Right atrium auricular region (tissue), 2 donors: ENCODE results near the gene NDE1. TPM values are rescaled to one million over a fixed set of nuclear protein-coding genes. Genes with fewer than 3 reads are reported as not detected.

Experiments used
- DNase-seq: peaks from one replicate; pipeline ENCODE4 v3.0.0-alpha.2; 2019; ENCODE audit warnings: low spot score
- H3K27ac ChIP-seq, 2 donors: fragments of 200-600 bp; sonication (generic); 1 replicate in 1 of 2; 2 replicates in 1 of 2; pipeline ENCODE4 v1.5.1; 2016 to 2019
- H3K27me3 ChIP-seq, 2 donors: fragments of 200-600 bp; sonication (generic); one replicate each; pipeline versions ENCODE4 v1.5.1 to v1.6.0; 2017 to 2019
- H3K36me3 ChIP-seq: fragments of 200-600 bp; sonication (generic); one replicate; pipeline ENCODE4 v1.5.1; 2016
- H3K4me1 ChIP-seq, 2 donors: fragments of 200-600 bp; sonication (generic); one replicate each; pipeline versions ENCODE4 v1.5.1 to v1.6.0; 2017 to 2019
- H3K4me3 ChIP-seq, 2 donors: fragments of 200-600 bp; sonication (generic); 1 replicate in 1 of 2; 2 replicates in 1 of 2; pipeline ENCODE4 v1.5.1; 2017 to 2019; ENCODE audit warnings: mild to moderate bottlenecking in 1 of 2, moderate library complexity in 1 of 2
- H3K9me3 ChIP-seq, 2 donors: fragments of 200-600 bp; sonication (generic); one replicate each; pipeline ENCODE4 v1.5.1; 2019
- CTCF ChIP-seq, 2 donors: fragments of 200-600 bp; sonication (generic); IDR thresholded peaks; one replicate each; pipeline ENCODE4 v1.5.1; 2019; ENCODE audit warnings: antibody characterized with exemption in 2 of 2
- total RNA-seq, 2 donors: library from RNA; depleted of rRNA; stranded (reverse); fragments of >200 nt; gene quantifications; one replicate each; pipeline ENCODE4 v1.1.0, GENCODE V29; 2016

Gene NDE1
- total RNA-seq, 2 donors from 2014 or later = 12.5 to 18.6 TPM

DNA sequence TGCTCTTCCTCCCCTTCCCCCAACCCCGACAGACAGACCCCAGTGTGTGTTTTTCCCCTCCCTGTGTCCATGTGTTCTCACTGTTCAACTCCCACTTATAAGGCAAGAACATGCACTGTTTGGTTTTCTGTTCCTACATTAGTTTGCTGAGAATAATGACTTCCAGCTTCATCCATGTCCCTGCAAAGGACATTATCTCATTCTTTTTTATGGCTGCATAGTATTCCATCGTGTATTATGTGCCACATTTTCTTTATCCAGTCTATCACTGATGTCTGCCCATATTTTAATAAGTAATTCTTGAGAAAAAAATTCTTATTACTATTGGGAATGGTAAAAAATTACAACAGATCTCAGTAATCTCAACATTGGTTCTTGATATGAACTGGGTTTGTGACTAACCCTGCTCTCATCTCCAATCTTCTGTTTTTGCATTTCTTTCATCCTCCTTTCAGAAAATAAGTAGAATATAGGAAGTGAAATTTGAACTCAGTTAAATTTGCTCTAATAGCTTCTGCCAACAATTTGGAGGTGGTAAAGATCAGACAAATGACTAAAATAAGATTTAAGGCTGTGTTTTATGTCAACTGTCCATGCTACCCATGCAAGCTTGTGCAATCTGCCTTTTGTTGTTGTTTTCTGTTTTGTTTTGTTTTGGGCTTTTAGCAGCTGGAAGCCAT is 18.2 kb upstream of the NDE1 start:
- Histone ChIP-seq H3K36me3 (peaks cover 76% of the 10 kb centered on the region), H3K4me1 (no peaks in the 10 kb centered on the region), H3K9me3 (no peaks in the 10 kb centered on the region), H3K27me3 (no peaks in the 10 kb centered on the region), H3K4me3 (no peak overlapping the region), H3K27ac (no peak overlapping the region)
- no peak for TF ChIP-seq CTCF (IDR thresholded peaks at IDR 0.05)
- no peak for DNase-seq

GRCh38 chr16:15635926-15636325 is 14.1 kb upstream of the NDE1 start:
- no peak for DNase-seq
- Histone ChIP-seq H3K36me3 (peaks cover 78% of the 10 kb centered on the region), H3K9me3 (no peaks in the 10 kb centered on the region), H3K4me3 (no peak overlapping the region), H3K27ac (no peak overlapping the region), H3K4me1 (peaks cover 0 to 7% of the 10 kb centered on the region in 2 donors), H3K27me3 (no peaks in the 10 kb centered on the region)
- TF ChIP-seq CTCF (IDR thresholded peaks at IDR 0.05) = no peak

GRCh38 chr16:15636392-15636873 is 13.6 kb upstream of the NDE1 start:
- peaks cover 0 to 11% of the 10 kb centered on the region in 2 donors for H3K4me1 ChIP-seq
- H3K4me3 ChIP-seq = no peak overlapping the region
- no peaks in the 10 kb centered on the region for H3K9me3 ChIP-seq
- H3K27me3 ChIP-seq = no peaks in the 10 kb centered on the region
- TF ChIP-seq CTCF (IDR thresholded peaks at IDR 0.05) = no peak
- no peak overlapping the region for H3K27ac ChIP-seq
- H3K36me3 ChIP-seq = peaks cover 74% of the 10 kb centered on the region
- no peak for DNase-seq

- Histone ChIP-seq H3K9me3 (no peaks in the 10 kb centered on the region), H3K4me1 (peaks cover 0 to 25% of the 10 kb centered on the region in 2 donors), H3K27me3 (no peaks in the 10 kb centered on the region), H3K36me3 (peaks cover 49% of the 10 kb centered on the region), H3K27ac (no peak overlapping the region), H3K4me3 (no peak overlapping the region)
- no peak for TF ChIP-seq CTCF (IDR thresholded peaks at IDR 0.05)
- DNase-seq = no peak
Measured at GRCh38 chr16:15639061-15639568, 10.9 kb upstream of the NDE1 start.

DNA sequence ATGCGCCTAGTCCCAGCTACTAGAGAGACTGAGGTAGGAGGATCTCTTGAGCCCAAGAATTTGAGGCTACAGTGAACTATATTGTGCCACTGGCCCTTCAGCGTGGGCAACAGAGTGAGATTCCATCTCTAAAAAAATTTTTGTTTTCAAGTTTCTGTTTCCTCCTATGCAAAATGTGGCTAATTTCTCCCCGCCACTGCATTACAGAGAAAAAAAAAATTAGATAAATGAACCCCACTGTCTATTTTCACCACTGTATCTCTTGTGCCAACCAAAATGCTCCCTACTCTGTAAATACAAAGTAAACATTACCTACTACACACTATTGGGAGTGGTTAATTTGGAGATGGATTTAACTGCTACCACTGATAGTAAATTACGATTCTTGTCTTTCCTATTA is 9.1 kb upstream of the NDE1 start:
- no peak overlapping the region for H3K27ac ChIP-seq
- H3K4me1 ChIP-seq = peaks cover 0 to 25% of the 10 kb centered on the region in 2 donors
- DNase-seq = no peak
- H3K9me3 ChIP-seq = no peaks in the 10 kb centered on the region
- H3K36me3 ChIP-seq = peaks cover 31% of the 10 kb centered on the region
- TF ChIP-seq CTCF (IDR thresholded peaks at IDR 0.05) = no peak
- H3K4me3 ChIP-seq = no peak overlapping the region
- no peaks in the 10 kb centered on the region for H3K27me3 ChIP-seq
